Hepatocyte (in vitro differentiated cells): ENCODE results near the gene HNRNPLL.
"Not testable (repeated sequence)": the region's sequence is repeated elsewhere in the genome, so short reads cannot be mapped to it uniquely, and the experiment has no call there.

ENCODE experiments used
- EZH2 ChIP-seq: fragments of 200-600 bp; sonication (generic); IDR thresholded peaks from 2 replicates; pipeline ENCODE4 v1.6.1; 2016; ENCODE audit warnings: antibody characterized with exemption, mild to moderate bottlenecking, borderline replicate concordance
- EZH2phosphoT487 ChIP-seq: fragments of 200-600 bp; sonication (generic); IDR thresholded peaks from one replicate; pipeline ENCODE4 v1.6.1; 2018; ENCODE audit warnings: antibody characterized with exemption, mild to moderate bottlenecking, low read depth, moderate library complexity; ENCODE audit not compliant: unreplicated experiment, severe bottlenecking
- TF ChIP-seq, protein P1 (sequence below): fragments of 200-600 bp; sonication (generic); IDR thresholded peaks from 2 replicates; pipeline ENCODE4 v1.5.1; 2016; ENCODE audit warnings: antibody characterized with exemption, mild to moderate bottlenecking; ENCODE audit not compliant: poor library complexity

DNA sequence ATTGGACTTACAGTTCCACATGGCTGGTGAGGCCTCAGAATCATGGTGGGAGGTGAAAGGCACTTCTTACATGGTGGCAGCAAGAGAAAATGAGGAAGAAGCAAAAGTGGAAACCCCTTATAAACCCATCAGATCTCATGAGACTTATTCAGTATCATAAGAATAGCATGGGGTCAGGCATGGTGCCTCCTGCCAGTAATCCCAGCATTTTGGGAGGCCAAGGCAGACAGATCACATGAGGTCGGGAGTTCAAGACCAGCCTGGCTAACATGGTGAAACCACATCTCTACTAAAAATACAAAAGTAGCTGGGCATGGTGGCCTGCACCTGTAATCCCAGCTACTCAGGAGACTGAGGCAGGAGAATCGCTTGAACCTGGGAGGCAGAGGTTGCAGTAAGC is 6.5 kb upstream of the HNRNPLL start:
- TF ChIP-seq, protein P1, sequence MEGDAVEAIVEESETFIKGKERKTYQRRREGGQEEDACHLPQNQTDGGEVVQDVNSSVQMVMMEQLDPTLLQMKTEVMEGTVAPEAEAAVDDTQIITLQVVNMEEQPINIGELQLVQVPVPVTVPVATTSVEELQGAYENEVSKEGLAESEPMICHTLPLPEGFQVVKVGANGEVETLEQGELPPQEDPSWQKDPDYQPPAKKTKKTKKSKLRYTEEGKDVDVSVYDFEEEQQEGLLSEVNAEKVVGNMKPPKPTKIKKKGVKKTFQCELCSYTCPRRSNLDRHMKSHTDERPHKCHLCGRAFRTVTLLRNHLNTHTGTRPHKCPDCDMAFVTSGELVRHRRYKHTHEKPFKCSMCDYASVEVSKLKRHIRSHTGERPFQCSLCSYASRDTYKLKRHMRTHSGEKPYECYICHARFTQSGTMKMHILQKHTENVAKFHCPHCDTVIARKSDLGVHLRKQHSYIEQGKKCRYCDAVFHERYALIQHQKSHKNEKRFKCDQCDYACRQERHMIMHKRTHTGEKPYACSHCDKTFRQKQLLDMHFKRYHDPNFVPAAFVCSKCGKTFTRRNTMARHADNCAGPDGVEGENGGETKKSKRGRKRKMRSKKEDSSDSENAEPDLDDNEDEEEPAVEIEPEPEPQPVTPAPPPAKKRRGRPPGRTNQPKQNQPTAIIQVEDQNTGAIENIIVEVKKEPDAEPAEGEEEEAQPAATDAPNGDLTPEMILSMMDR, result not testable (repeated sequence)
- not testable (repeated sequence) for TF ChIP-seq EZH2, EZH2phosphoT487
